Activated B cell treated with CpG ODN at 0.5 μM for 24 hours (primary cell): ENCODE results near the gene ZNF524. TPM values are rescaled to one million over a fixed set of nuclear protein-coding genes. Genes with fewer than 3 reads are reported as not detected.

Experiments used
- ATAC-seq: fragments of 200-7000 bp; cut with Tn5 transposase; one replicate; pipeline ENCODE4 v1.10.0; 2021; ENCODE audit warnings: low read depth, mild to moderate bottlenecking, moderate library complexity
- CTCF ChIA-PET: fragments of 350-600 bp; sonication (Branson Sonifier 250); formaldehyde crosslinking; loops from one replicate; lab custom pipeline; 2021; ENCODE audit warnings: antibody characterized with exemption; lab: Charles Lee
- POLR2A ChIA-PET: fragments of 350-600 bp; sonication (Branson Sonifier 250); formaldehyde crosslinking; loops from one replicate; lab custom pipeline; 2021; ENCODE audit warnings: antibody characterized with exemption; lab: Charles Lee
- DNase-seq: peaks from one replicate; pipeline ENCODE4 v3.0.0; 2022
- H3K27ac Mint-ChIP-seq: one replicate; pipeline ENCODE4 v1.8.0; 2020; ENCODE audit warnings: mixed read lengths
- H3K27me3 Mint-ChIP-seq: one replicate; pipeline ENCODE4 v1.8.0; 2021; ENCODE audit warnings: mixed read lengths
- H3K36me3 Mint-ChIP-seq: one replicate; pipeline ENCODE4 v1.8.0; 2021; ENCODE audit warnings: low read depth, mixed read lengths
- H3K4me1 Mint-ChIP-seq: one replicate; pipeline ENCODE4 v1.8.0; 2021; ENCODE audit warnings: mixed read lengths
- H3K4me3 Mint-ChIP-seq: one replicate; pipeline ENCODE4 v1.8.0; 2020; ENCODE audit warnings: mild to moderate bottlenecking, mixed read lengths
- H3K9me3 Mint-ChIP-seq: one replicate; pipeline ENCODE4 v1.8.0; 2020; ENCODE audit warnings: mixed read lengths
- CTCF ChIP-seq: fragments of 200-600 bp; IDR thresholded peaks from one replicate; pipeline ENCODE4 v1.8.0; 2022; ENCODE audit warnings: antibody characterized with exemption, mild to moderate bottlenecking
- intact Hi-C: fragments of 100-400 bp; cut with micrococcal nuclease; formaldehyde crosslinking; loops from one replicate; pipeline ENCODE4 v1.15.1; 2024
- total RNA-seq: library from RNA; stranded (reverse); gene quantifications from 2 replicates; pipeline ENCODE4 v1.2.3, GENCODE V29; 2022

ZNF524 gene
- total RNA-seq, 1 donor from 2014 or later = 16.1 TPM

DNA sequence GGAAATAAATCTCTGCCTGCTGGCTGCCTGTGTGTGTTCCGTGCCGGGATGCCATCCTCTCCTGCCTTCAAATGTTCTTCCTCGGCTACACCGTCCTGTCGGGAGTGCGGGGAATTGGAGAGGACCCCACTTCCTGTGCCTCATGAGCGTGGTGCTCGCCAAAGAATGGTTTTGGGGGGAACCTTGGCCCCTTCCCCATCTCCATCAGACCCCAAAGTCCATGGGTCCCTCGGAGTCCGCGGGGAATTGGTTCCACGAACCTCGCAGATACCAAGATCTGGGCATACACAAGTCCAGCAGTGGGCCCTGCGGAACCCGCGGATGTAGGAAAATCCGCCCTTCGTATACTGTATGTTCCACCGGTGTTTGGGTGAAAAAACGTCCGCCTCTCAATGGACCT, 3.0 kb downstream of the ZNF524 start:
- no peak overlapping the region for H3K4me3 Mint-ChIP-seq
- ChIA-PET CTCF (no interaction called here), POLR2A (interaction anchor here (1.4 kb wide), 1 partner anchor 37 kb away, joined by 4 read pairs; the partner anchor contains the start of gene ZNF580)
- no peaks in the 10 kb centered on the region for H3K27me3 Mint-ChIP-seq
- ATAC-seq = no peak
- no peak for DNase-seq
- no peaks in the 10 kb centered on the region for H3K9me3 Mint-ChIP-seq
- intact Hi-C loops = loop anchor here (10.0 kb wide), 1 partner anchor 348 kb away; the partner anchor contains the start of gene PPP6R1
- TF ChIP-seq CTCF = no peak
- peaks cover 32% of the 10 kb centered on the region for H3K36me3 Mint-ChIP-seq
- peaks cover 44% of the 10 kb centered on the region for H3K4me1 Mint-ChIP-seq
- peak overlapping the region; percentile 53 for H3K27ac Mint-ChIP-seq

DNA sequence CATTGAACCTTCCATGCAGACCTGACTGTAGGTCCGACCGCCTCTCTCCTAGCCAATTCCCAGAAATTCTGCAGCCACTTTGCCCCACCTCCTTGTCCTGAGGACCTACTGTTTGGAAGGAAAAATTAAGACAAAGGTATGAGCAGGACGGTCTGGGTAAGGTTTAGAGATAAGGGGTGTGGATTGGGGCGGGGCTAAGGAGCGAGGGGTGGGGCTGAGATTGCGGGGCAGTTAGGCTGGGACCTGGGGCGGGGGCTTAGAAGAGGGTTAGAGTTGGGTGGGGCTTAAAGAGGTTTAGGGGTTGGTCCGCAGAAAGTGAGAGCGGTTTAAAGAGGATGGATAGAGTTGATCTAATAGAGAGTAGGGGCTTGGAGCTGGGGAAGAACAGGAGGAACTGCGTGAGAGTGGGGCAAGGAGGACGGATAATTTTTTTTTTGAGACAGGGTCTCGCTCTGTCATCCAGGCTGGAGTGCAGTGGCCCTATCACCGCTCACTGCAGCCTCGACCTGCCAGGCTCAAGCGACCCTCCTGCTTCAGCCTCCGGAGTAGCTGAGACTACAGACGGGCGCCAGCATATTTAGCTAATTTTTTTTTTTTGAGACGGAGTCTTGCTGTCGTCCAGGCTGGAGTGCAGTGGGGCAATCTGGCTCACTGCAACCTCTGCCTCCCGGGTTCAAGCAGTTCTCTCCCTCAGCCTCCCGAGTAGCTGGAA, 3.6 kb downstream of the ZNF524 start:
- DNase-seq (no peak), ATAC-seq (no peak)
- peaks cover 33% of the 10 kb centered on the region for H3K36me3 Mint-ChIP-seq
- H3K9me3 Mint-ChIP-seq = no peaks in the 10 kb centered on the region
- H3K27ac Mint-ChIP-seq = peak overlapping the region; percentile 53
- no peak for TF ChIP-seq CTCF
- ChIA-PET POLR2A (interaction anchor here (0.6 to 3.9 kb wide), 8 partner anchors 16 to 100 kb away, joined by 3 to 27 read pairs (median 5); partner anchors contain the start of genes ZNF580 and ZNF784), CTCF (interaction anchor here (1.2 to 3.6 kb wide), 2 partner anchors 29 to 100 kb away, joined by 3 to 38 read pairs; no protein-coding TSS in a partner anchor)
- H3K4me3 Mint-ChIP-seq = peak overlapping the region; percentile 93
- H3K4me1 Mint-ChIP-seq = peaks cover 44% of the 10 kb centered on the region
- H3K27me3 Mint-ChIP-seq = no peaks in the 10 kb centered on the region
- intact Hi-C loops = loop anchor here (1.0 to 10.0 kb wide), 2 partner anchors 127 to 349 kb away; partner anchors contain the start of genes PPP6R1 and ZNF628

- Mint-ChIP-seq H3K27me3 (no peaks in the 10 kb centered on the region), H3K4me3 (peak overlapping the region; percentile 93), H3K36me3 (peaks cover 38% of the 10 kb centered on the region), H3K4me1 (peaks cover 50% of the 10 kb centered on the region), H3K27ac (peak overlapping the region; percentile 94), H3K9me3 (no peaks in the 10 kb centered on the region)
- intact Hi-C loops = loop anchor here (1.0 to 10.0 kb wide), 6 partner anchors 18 to 542 kb away; partner anchors contain the start of genes PPP6R1, RDH13, RPL28 and UBE2S
- ChIA-PET CTCF (interaction anchor here (1.2 to 3.6 kb wide), 6 partner anchors 19 to 464 kb away, joined by 3 to 38 read pairs (median 8); partner anchors contain the start of gene ZNF784), POLR2A (interaction anchor here (0.9 to 3.9 kb wide), 18 partner anchors 10 to 325 kb away, joined by 3 to 27 read pairs (median 5); partner anchors contain the start of genes CCDC106, NAT14, U2AF2 and UBE2S)
- no peak for TF ChIP-seq CTCF
- DNase-seq = peak; percentile 94
- ATAC-seq = peak; percentile 76
These were observed 5.1 kb downstream of the ZNF524 start for GRCh38 chr19:55605207-55605636.

DNA sequence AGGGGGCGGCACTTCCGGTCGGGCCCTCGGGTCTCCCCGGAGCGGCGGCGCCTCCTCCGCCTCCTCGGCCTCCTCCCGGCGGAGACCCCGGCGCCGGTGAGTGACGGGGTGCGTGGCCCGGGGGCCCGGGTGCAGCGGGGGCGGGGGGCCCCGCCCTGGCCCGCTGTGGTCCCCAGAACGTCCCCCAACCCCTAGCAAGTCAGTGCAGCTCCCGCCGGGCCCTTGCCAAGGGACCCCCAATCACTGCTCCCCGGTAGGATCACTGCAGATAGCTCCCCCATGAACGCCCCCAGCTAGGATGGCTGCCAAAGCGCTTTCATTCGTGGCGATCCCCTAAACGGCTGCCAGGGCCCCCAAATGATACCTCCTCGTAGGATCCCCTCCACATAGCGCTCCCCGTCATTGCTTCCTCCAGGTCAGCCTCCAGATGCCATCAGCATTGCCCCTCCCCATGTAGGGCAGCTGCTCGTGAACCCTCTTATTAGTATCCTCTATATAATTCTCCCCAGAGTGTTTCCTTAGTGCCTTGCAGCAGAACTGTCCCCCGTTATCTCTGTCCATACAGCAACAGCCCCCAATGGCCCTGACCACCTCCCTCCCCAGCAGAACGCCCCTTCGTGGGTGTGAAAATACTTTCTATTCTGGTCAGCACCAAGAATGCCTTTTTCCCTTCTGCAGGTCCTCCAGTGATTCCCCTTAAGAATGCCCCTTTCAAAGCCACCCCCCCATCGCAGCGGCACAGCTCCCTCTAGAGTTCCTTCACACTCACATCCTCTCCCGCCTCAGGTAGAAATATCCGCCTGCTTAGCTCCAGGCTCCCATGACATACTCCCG, 5.8 kb downstream of the ZNF524 start, which contains the start of gene ZNF865:
TSS of gene ZNF865 (plus strand) at position 11 of the 834 bp plus-strand sequence. CDS start 7,972 bp downstream, outside the sequence.
- POLR2A ChIA-PET = interaction anchor here (0.5 to 3.9 kb wide), 22 partner anchors 10 to 562 kb away, joined by 3 to 27 read pairs (median 4); partner anchors contain the start of genes CCDC106, NAT14, U2AF2 and UBE2S
- peak; percentile 32 for ATAC-seq
- peaks cover 56% of the 10 kb centered on the region for H3K4me1 Mint-ChIP-seq

More for the DNA sequence above, 5.8 kb downstream of the ZNF524 start, which contains the start of gene ZNF865:
- peak within 1 kb of the TSS; percentile 93 for H3K4me3 Mint-ChIP-seq
- H3K27ac Mint-ChIP-seq = peak within 1 kb of the TSS; percentile 94
- no peak for TF ChIP-seq CTCF
- no peaks in the 10 kb centered on the region for H3K27me3 Mint-ChIP-seq
- peaks cover 44% of the 10 kb centered on the region for H3K36me3 Mint-ChIP-seq
- CTCF ChIA-PET = interaction anchor here (1.0 to 3.6 kb wide), 15 partner anchors 19 to 465 kb away, joined by 3 to 38 read pairs (median 3); partner anchors contain the start of genes ZNF628 and ZNF784
- DNase-seq = peak; percentile 55
- H3K9me3 Mint-ChIP-seq = no peaks in the 10 kb centered on the region
- intact Hi-C loops = loop anchor here (1.0 to 10.0 kb wide), 7 partner anchors 18 to 543 kb away; partner anchors contain the start of genes PPP6R1, RDH13, RPL28 and UBE2S
